NCI-H774 (cell line): ENCODE results near the gene SOX6.
A peak's percentile ranks its signal among the peaks of the same experiment; 100 is the strongest.

Experiments
- DNase-seq: peaks from one replicate; lab custom pipeline; 2025; lab: John Stamatoyannopoulos, UW

The SOX6 gene

DNA sequence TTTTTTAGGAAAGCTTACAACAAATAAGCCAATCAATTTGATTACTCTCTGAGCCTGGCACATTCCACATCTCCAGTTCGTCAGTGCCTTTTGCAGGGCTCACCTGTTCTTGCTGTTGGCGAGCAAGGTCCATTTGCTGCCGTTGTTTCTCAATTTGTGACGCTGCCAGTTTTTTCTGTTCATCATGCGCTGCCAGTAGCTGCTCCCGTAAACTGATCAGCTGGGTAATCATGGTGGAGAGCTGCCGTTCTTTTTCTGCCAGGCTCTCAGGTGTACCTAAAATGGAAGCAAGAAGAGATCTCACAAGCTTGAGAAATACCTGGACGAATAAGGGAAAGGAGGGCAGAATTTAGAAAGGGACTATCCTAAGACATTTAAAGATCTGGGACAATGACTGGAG, 169.7 kb downstream of the SOX6 start:
- DNase-seq, result no peak

DNA sequence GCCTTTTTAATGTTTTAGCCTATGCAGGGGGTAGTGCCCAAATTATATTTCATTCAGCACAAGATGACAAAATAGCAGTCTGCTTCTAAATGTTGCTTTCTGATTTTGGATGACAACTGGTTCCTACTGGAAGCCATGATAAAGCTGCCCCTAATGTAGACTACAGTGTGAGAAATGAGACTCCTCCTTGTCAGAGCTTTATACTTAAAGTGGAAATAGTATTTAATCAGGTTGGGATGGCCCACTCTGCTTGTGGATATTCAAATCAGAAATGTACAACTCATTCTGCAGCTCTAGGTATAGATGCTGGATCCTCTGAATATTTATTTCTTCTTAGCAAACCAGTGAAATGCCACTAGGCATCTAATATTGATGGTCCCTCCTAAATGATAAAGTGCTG, 171.3 kb downstream of the SOX6 start:
- DNase-seq, result no peak

DNA sequence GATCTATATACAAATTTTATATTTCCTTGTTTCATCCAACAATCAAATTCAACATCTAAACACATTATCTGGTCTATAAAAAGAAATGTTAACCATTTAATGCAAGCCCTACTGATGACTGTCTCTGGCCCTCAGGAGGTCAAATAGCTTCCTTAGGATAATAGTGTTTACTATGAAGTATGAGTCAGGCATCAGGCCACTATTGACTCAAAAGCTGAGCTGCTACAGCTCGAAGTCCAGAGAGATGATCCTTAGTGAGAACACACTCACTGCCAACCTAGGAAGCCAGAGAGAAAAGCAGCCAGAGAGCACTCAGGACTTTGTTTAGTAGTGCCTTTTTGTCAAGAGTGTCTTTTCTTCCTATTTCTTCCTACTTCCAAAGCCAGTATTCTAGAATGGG, 171.8 kb downstream of the SOX6 start:
- peak; percentile 43 for DNase-seq

DNA sequence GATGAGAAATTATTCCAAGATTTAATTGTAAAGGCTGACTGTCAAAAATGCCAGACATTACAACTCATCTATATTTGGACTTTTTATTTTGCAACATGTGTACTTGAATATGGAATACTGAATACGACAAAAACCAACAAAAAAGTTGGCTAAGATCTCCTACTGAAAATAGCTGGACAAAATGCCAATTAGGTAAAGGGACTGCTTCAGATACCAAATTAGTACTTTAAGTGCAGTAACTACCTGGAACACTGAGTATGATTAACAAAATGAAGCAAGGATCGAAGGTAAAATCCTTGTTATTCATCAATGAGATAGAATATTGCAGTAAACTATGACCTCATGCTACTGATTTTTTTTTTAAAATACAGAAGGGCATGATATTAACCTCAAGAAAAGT, 173.8 kb downstream of the SOX6 start:
- DNase-seq, result no peak

DNA sequence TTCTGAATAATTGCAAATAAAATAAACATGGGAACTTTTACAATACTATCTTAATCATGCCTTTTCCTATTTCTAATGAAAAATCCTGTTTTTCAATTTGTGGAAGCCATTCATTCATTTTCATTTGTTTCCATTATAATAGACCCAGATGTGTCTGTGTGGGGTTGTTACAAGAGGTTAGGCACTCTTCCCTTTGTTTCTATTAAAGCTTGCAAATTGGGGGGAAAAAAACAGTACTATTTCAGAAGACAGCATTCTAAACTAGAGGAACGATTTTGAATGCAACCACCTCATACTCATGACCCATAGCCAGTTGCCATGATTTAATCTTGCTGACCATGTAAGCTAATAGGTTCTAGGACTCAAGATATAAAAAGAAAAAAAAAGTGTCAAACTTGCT, 175.5 kb downstream of the SOX6 start:
- no peak for DNase-seq

DNA sequence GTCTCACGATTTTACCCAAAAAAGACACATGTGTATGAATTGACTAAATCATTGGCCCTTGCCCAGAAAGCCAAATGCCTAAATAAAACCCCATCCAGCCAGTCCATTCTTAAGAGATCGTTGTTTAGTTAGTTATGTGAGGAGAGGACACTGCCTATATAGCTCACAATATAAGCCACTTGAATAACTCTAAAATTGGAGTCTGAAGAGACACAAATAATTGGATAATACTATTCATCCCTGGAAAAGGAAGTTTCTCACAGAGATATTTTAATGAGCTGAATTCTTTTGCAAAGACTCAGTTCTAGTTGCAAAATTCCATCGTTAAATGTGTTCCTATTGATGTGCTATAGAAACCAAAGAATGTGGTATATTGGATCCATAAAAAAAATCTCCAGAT, 176.7 kb downstream of the SOX6 start:
- DNase-seq, result no peak

DNA sequence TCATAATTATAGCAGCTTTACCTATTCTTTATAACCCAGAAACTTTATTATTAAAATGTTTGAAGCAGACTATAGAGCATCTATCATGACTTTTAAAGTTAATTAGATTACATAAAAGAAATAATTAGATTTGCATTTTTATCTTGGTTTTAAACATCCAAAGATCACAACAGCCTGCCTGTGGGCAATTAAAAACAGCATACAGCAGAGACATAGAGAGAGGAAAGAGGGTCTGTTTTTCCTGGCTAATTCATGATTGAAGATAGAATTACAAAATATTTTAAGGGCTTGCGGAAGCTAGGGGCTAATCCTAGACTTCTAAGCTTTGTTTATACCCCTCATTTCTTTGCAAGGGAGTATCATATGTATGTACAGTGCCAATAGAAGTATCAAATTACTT, 178.1 kb downstream of the SOX6 start:
- no peak for DNase-seq

DNA sequence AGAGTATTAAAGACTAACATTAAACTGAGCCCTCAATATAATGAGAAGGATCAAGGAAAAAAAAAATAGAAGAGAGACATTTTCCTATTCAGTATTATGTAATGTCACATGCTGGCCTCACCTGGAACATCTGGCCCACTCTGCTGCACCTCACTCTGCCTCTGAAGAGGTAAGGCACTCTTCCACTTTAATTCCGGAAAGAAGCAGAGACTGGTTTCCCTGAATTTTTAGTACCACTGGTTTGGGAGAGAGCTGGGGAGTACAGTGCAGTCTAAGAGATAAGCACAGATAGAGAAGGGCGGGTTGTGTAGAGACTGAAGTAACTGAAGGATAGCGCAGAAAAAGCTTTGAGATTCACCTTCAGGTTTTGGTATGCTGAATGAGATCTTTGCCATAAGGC, 178.7 kb downstream of the SOX6 start:
- no peak for DNase-seq

DNA sequence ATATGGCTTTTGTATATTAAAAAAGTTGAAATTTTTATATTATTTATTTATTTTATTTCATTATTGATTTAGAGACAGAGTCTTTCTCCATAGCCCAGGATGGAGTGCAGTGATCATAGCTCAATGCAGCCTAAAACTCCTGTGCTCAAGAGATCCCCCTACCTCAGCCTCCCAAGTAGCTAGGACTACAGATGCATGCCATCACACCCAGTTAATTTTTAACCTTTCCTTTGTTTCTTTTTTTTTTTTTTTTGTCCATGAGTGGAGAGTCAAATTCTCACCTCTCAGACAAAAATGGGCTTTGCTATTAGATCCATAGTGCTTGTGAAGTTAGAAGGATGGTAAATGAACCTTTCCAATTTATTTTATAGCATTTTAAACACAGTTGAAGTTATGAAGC, 182.5 kb downstream of the SOX6 start:
- no peak for DNase-seq

DNA sequence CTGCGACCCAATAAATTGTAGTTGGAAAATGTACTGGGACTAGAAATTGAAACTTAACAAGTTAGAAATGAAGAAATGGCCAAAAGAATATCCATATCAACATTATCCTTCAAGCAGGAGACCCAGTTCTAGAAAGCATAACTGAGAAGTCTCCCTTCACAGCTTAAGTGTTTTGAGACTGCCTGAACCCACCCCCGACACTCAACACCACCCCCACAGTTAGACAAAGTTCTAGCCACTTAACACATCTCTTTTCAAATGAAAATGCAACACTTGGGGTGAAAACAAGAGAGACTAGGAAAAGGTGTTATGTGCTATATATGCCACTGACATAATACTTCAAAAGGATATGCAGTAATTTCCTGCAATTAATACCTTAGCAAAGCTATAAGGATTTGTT, 184.5 kb downstream of the SOX6 start:
- DNase-seq, result no peak

DNA sequence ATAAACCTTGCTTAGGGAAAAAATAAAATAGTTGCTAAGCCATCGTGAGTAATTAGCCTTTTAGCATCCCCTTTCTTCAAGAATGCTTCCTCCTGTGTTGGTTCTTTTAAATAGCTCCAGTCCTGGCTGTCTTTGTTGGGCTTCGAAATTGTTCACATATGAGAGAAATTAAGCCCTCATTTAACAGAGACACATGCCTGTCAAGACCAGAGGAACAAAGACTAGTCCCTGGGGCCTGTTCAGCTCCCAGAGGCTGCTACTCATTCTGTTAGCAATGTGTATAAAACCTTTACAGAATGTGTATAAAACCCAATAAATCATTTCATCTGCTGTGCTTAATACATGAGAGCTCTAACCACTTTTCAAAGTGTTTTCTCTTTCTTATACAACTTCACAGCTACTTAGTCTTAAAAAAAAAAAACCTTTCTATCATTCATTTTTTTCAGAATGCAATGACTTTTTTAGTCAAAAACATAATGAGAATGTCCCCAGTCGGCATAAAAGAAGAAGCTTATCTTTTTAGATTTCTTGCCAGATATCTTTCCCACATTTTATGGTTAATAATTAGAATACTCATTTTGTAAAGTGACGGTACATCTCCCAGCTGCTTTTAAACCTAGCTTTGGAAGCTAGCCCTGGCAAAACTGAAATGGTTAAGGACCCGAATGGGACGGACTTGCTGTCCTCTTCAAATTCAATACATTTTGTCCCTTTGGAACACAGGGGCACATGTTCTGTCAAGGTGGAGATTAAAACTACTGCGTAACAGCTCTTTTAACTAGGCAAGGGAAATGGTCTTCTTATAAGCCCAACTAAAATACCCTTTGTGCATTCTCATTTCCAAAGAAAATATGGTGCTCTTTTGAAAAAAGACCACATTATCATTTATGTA, 186.1 kb downstream of the SOX6 start:
- no peak for DNase-seq

DNA sequence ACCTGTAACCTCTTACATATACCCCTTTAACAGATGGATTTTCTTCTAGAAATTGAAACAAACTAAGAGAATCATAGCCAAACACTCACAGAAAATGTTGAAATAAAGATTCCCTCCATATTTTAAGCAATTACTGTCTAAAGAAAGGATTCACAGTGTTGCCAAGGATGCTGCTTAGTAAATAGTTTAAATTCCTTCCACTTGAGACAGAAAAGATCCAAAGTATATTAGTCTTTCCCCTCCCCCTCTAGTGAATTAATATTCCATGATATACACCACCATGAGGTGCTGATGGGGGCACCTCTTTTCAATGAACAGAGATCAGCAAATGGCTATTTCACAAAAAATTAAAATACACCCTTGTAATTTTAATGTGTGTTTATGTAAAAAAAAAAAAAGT, 186.8 kb downstream of the SOX6 start:
- DNase-seq, result no peak

DNA sequence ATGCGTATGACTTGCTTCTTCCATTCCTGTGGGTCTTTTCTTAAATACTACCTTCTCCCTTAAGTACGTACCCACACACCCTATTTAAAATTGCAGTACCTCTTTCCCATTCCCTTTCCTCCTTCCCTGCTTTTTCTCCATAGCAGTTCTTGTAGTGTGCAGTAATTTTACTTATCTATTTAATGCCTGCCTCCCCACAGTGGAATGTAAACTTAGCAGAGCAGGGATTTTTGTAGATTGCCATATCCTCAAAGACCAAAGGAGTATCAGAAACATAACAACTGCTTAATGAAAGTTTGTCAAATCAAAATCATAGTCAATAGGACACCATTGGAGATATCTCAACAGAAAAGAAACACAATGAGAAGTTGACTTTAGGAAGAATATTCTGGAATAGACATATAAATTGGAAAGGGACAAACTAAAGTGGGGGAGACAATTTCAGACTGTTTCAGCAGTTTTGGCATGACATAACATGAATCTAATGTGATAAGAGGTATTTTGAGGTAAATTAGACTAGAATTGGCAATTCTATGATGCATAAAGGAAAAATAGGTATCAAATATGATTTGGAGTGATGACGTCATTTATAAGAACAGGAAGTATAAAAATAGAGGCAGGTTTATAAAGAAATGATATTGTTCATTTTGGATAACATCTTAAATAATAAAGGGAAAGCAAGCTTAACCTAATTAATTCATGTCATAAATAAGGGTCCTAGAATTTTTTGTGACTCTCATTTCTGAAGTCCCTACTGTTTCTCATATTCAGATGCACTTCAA, 188.4 kb downstream of the SOX6 start:
- DNase-seq, result no peak

DNA sequence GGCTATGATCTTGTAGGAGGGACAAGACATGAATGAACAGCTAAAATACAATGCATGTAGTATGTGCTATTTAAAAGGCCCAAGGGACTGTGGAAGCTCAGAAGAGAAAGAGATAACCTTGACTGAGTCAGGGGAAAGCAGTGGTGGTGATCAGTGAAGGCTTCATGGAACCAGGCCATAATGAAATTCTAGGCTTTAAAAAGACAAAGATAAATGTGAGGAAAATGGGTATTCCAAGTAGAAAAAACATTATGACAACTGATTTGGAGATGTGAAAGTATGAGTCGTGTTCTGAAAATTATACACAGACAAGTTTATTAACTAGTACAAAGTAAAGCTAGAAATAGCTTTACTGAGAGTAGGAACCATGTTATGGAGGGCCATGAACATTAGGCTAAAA, 189.8 kb downstream of the SOX6 start:
- DNase-seq, result no peak

DNA sequence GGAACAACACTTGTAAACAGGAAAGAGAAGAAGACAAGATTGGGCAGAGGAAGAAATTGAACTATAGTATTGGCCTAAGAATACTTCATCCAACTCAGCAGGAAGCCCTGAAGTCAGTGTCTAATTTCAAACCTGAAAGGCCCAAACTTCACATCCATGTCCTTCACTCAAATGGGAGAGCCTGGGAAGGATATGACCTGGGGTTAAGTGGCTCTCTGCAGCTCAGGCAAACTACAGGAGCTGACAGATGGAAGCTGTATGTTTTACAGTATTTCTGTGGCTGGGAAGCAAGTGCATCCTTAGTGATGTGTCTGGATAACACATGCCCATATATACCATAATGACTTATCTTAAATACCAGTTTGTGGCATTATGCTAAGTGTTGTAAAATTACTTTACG, 196.2 kb downstream of the SOX6 start:
- DNase-seq, result no peak

DNA sequence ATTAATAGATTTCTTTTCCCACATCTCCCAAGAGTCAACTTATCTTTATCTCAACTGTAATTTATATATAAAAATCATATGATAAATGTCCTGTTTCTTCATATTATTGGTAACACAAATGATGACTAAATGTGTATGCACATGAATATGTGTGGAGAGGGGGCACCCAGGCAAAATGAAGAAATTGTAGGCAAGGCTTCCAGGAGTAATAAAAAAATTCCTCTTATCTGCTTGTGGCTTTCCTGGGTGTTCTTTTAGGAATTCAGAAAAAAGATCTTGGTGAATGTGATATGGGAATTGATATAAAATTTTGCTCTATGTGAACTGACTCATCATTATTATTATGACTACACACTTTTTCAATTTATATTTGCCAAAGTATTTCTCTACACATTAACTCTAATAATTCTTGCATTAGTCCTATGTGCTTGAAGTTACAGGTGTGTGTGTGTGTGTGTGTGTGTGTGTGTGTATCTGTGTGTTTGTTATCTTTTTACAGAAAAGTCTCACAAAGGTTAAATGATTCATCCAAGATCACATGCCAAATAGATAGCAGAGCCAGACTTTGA, 197.8 kb downstream of the SOX6 start:
- DNase-seq, result no peak

DNA sequence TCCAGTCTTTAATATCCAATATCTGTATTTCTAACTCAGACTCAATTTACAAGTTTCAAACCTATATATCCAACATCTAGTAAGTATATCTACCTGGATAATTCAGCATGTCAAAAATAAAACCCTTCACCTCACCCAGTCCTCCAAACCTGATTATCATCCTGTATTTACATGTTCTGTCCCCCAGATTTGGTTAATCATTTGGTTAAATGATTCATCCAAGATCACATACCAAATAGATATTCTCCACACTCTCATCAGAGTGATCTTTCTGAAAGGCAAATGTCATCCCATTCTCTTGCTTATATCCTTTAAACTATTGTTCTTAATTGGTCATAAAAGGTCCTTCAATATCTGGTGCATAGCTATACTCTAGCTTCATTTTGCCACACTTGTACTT, 199.0 kb downstream of the SOX6 start:
- no peak for DNase-seq

DNA sequence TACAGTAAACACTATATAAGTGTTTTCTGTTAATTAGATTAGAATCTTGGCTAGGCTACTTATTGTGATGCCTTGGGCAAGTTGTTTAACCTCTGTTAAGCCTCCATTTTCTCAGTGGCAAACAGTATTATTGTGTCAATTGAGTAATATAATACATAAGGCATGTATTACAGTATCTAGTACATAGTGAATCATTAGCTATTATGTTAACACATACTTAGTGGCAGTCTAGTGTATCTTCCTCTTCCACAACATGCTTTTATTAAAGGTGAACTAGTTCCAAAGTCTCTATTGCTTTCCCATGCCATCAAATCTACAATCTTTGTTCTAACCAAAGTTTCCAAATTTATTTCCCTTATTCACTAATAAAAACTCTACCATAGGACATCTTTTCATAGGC, 200.9 kb downstream of the SOX6 start:
- DNase-seq, result no peak

DNA sequence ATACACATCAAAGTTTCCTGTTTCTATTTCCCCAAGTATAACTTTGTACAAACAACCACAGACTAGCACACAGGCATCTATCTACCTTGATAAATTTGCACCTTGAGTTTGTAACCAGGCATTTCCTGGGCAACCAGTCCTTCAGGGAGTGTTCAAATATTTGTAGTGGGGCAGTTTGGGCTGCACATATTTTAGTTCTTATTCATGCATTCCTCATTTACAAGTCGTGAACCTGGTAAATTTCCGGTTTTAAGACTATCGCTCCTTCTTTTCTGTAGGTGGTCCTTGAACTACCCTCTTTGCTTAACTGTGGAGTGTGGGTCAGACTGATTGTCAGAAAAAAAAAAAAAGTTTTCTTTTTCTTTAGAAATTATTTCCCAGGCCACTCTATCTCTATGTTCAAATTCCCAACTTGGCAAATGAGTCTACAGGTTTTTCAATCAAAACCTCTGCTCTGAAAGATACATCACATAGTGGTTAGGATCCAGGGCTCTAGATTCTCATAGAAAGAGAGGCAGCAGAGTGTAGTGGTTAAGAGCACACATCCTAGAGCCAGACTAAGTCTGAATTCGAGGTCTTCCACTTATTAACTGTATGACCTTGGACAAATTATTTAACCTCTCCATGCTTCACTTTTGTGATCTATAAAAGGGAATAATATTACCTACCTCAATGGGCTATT, 201.5 kb downstream of the SOX6 start:
- DNase-seq, result no peak

DNA sequence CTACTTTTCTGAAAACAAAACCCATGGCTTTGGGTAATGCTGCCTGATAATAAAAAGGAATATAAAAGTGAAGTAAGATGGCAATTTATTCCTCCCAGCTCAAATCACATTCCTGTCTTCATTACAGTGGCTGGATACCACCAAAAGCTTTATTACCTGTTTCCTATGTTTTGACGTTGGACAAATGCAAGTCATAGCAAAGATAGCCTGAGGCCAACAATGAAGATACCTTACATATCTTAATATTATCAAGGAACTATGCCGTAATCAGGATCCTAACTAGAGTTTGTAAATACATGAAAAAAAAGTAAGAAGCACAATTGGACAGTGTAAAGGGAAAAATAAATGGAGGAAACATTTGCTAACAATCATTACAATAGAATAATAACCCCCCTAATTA, 202.4 kb downstream of the SOX6 start:
- no peak for DNase-seq

DNA sequence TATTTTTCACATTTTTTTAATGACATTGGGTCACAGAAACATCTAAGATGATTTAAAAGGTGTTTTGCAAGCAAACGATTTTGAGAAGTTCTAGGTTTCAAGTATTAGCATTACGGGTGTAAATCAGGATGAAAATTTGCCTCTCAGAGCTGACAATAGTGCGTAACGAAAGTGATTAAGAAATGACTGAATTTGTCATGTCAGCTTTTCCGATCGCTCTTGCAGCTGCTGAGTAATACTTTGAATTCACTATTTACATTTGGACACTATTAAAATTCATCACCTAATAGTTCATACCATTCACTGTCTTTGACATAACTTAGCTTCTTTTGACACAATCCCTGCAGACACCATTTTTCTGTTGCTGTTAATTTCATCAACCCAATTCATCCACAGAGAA, 205.2 kb downstream of the SOX6 start:
- no peak for DNase-seq

DNA sequence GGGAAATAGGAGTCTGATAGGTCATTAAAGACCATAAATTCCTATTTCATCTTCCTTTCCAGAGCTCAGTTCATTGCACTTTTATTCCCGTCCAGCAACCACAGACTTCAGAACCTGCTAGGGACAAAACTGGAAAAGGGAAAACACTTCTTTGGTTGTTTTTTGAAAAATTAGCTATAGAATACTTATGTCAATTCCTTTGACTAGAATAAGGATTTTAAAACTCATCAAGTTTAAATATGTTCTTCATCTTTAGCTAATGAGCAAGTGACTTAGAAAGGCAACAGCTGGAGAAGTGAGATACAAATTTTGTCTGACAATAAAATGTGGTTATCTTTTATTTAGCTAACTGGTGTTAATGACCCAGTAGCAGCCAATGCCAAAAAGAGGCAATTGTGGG, 206.9 kb downstream of the SOX6 start:
- no peak for DNase-seq
